Cerebellar nuclear complex (tissue), 1 donor: Measurements from ENCODE around the gene CD7.

Experiments used
- DNase-seq, 2 experiments: peaks; one replicate each; lab custom pipeline; 2025; lab: John Stamatoyannopoulos, UW

CD7 gene

GRCh38 chr17:82314727-82315605, 2.4 kb downstream of the CD7 start:
- DNase-seq, result no peak

- DNase-seq, result no peak
Observed at GRCh38 chr17:82314012-82314726, 3.2 kb downstream of the CD7 start.

GRCh38 chr17:82313195-82314011, 4.0 kb downstream of the CD7 start:
- no peak for DNase-seq

- no peak for DNase-seq
Observed at GRCh38 chr17:82311971-82312370, 5.4 kb downstream of the CD7 start.

- DNase-seq, result no peak
Observed at GRCh38 chr17:82310877-82311276, 6.5 kb downstream of the CD7 start.

GRCh38 chr17:82309656-82310570, 7.5 kb downstream of the CD7 start:
- no peak for DNase-seq

- DNase-seq, result no peak
Observed at GRCh38 chr17:82305727-82306300, 11.6 kb downstream of the CD7 start.

GRCh38 chr17:82304826-82305726, 12.3 kb downstream of the CD7 start:
- DNase-seq, result no peak

GRCh38 chr17:82303944-82304808, 13.2 kb downstream of the CD7 start:
- DNase-seq, result no peak

- no peak for DNase-seq
Observed at GRCh38 chr17:82302991-82303943, 14.1 kb downstream of the CD7 start.

GRCh38 chr17:82302568-82302963, 14.8 kb downstream of the CD7 start:
- DNase-seq, result no peak

- DNase-seq, result no peak
Observed at GRCh38 chr17:82301916-82302567, 15.4 kb downstream of the CD7 start.

- DNase-seq, result no peak
Observed at GRCh38 chr17:82301300-82301915, 16.0 kb downstream of the CD7 start.

GRCh38 chr17:82300707-82301270, 16.6 kb downstream of the CD7 start:
- no peak for DNase-seq

- no peak for DNase-seq
Observed at GRCh38 chr17:82300228-82300627, 17.2 kb downstream of the CD7 start.

- no peak for DNase-seq
Observed at GRCh38 chr17:82299452-82299851, 18.0 kb downstream of the CD7 start.
